T1000 (cell line): ENCODE results near the gene MLLT11.
"Not testable (repeated sequence)": the region's sequence is repeated elsewhere in the genome, so short reads cannot be mapped to it uniquely, and the experiment has no call there.

ENCODE experiments used
- DNase-seq: peaks from one replicate; lab custom pipeline; 2025; ENCODE audit warnings: mixed read lengths; lab: John Stamatoyannopoulos, UW

The MLLT11 gene

DNA sequence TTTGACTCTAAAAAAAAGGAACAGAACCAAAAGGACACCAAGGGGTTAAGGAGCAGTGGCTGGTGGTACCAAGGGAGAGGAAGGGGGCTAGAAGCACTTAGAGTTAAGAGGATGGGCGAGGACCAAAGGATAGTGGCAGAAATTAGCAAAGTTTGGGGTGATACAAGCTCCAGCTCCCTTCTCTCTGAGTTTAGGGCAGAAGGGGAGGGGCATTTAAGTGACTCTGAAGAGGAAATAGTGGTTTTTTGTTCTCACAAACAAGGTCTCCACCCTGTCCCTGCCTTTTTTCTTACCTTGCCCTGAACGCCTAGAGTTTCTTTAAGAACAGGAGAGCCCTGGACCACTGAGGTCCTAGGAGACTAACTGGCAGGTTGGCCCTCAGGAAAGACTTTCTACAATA lies 4.0 kb upstream of the MLLT11 start:
- no peak for DNase-seq

- DNase-seq: no peak
Observed at GRCh38 chr1:151058692-151059091, 1.5 kb upstream of the MLLT11 start.

- DNase-seq: peak; percentile 75
Observed at GRCh38 chr1:151059109-151060006, 839 bp upstream of the MLLT11 start, which contains the start of gene CDC42SE1. TSS of gene CDC42SE1 (minus strand) at chr1:151059622. CDS start at chr1:151055730, 3,892 bp downstream.

DNA sequence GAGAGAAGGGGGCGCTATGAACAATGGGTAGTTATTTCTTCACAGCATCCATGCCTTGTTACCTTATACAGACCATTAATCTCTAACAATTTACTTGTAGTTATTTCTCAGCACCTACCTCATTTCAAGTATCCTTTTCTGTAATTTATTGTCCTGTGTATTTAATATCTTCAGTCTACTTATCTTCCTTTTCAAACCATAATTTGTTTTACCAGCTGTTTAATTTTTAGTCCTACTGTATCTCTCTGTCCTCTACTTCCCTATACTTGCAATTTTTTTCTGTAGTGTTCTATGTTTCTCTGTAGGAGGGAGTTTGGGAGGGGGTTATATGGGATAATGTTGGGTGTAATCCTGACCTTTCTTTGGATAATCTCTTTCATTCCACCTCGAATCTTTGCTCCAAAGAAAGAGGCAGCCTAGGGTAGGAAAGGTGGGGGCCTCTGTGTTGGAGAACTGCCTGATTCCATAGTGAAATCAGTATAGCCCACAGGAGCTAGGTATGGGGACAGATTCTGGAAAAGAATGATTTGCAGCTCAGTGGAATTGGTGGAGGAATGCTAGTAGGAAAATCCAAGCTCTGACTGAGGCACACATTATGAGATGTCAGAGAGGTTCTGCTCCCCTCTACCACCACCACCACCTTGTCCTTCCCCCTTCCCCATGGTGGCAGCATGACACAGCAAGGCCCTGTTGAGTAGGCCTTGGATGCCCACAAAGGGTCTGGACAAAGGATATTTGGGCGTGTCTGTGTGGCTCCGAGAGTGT lies 642 bp downstream of the MLLT11 start:
- DNase-seq: no peak

DNA sequence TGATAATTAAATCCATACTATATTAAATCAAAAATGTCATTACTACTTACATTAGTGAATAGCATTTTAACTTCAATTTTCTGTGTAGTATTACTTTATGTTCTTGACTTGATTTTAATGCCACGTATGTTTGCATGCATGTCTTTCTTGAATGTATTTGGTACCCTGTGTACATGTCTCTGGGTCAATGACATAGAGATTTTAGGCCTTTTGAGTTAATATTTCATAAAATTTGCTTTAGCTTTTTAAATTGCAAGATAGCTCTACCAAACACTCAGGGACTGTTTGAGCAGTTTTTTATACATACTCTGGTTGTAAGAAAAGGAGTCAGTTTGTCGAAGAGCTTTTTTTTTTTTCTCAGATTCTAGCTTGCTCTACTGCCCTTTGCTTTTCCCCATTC lies 1.5 kb downstream of the MLLT11 start:
- DNase-seq: no peak

GRCh38 chr1:151062741-151063371 lies 2.7 kb downstream of the MLLT11 start:
- peak; percentile 20 for DNase-seq

- DNase-seq: no peak
Observed at GRCh38 chr1:151065089-151065645, 5.0 kb downstream of the MLLT11 start.

- DNase-seq: no peak
Observed at GRCh38 chr1:151067185-151067584, 7.0 kb downstream of the MLLT11 start.

GRCh38 chr1:151069103-151069486 lies 8.9 kb downstream of the MLLT11 start:
- DNase-seq: no peak

DNA sequence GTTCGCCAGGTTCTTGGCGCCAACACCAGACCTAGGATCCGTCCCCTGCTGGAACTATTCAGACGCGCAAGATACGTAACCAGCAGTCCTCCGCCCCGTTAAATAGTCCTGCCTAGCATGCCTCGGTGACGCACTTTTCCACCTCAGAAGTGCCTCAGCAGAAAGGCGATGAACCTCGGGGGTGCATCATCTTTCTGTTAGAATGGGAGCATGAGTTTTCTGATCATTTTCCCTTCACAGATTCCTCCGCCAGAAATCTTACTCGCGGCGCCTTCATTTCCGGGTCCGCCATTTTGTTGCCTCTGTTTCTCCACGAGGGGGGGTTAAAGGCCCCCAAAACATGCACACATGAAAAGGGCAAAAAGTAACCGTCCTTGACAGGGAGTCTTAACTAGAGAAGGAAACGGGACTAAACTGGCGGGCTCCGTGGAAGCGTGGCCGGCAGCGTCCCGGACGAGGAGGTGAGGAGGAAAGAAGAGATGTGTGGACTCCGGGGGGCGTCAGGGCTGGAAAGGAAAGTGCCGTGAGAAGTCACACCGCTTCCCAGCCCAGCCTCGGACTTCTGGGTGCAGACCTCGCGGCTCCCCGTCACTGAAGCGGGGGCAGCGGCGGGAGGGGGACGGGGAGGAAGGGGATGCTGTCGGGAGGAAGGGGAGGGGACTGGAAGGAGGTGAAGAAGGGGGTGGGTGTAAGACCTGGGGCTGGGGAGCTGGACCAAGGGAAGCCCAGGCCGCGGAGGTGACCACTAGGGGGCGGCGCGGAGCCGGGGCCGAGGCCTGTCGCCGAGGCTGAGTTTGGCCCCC lies 10.5 kb downstream of the MLLT11 start, which contains the start of gene GABPB2:
GABPB2 (plus strand) TSS at position 288 of the 803 bp plus-strand sequence. CDS start 17,429 bp downstream, outside the sequence.
- peak; percentile 79 for DNase-seq

GRCh38 chr1:151072224-151072623 lies 12.0 kb downstream of the MLLT11 start:
- no peak for DNase-seq

DNA sequence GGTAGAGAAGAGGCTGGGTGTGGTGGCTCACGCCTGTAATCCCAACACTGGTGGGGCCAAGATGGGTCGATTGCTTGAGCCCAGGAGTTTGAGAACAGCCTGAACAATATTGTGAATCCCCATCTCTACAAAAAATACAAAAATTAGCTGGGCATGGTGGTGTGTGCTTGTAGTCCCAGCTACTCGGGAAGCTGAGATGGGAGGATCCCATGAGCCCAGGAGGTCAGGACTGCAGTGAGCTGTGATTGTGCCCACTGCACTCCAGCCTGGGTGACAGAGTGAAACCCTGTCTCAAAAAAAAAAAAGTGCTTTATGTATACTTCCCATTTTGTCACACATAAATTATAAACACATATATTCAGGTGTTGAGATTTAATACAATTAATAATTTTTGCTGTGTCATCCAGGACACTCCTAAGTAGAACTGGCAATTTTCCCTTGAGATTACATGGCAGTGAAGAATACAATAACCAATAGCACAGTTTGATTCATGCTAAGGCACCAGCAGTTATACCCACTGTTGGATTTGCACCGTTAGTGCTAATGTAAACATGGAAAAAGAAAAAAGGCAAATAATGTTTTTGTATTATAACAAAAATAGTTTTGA lies 25.9 kb downstream of the MLLT11 start:
- no peak for DNase-seq

DNA sequence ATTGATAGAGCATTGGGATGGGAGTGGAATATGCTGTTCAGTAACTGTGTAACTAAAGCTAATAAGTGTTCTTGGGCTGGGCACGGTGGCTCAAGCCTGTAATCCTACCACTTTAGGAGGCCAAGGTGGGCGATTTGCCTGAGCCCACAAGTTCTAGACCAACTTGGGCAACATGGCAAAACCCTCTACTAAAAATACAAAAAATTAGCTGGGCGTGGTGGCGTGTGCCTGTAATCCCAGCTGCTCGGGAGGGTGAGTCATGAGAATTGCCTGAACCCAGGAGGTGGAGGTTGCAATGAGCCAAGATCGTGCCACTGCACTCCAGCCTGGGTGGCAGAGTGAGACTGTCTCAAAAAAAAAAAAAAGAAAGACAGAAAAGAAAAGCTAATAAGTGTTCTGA lies 37.2 kb downstream of the MLLT11 start:
- DNase-seq: not testable (repeated sequence)

DNA sequence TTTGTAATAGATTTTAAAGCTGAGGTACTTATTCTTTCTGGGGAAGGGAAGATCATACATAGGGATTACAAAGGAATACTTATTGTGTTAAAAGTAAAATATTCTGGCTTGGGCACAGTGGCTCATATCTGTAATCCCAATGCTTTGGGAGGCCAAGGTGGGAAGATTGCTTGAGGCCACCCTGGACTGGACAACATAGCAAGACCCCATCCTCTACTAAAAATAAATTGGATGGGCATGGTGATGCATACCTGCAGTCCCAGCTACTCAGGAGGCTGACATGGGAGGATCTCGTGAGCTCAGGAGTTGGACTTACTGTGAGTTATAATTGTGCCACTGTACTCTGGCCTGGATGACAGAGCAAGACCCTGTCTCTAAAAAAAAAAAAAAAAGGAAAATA lies 37.9 kb downstream of the MLLT11 start:
- DNase-seq: no peak

GRCh38 chr1:151104630-151105029 lies 44.4 kb downstream of the MLLT11 start:
- no peak for DNase-seq

DNA sequence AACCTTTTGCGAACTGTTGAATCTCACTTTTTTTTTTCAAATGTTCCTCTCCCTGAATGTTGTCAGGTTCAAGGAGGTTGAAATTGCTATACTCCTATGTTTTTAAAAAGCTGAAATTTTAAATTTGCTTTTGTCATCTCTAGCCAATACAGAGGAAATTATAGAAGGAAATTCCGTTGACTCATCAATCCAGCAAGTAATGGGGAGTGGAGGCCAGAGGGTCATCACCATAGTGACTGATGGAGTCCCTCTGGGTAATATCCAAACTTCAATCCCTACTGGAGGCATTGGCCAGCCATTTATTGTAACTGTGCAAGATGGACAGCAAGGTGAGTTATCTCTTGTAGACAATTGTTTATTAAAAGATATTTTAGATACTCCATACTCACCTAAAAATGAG lies 46.7 kb downstream of the MLLT11 start:
- DNase-seq: peak; percentile 6

DNA sequence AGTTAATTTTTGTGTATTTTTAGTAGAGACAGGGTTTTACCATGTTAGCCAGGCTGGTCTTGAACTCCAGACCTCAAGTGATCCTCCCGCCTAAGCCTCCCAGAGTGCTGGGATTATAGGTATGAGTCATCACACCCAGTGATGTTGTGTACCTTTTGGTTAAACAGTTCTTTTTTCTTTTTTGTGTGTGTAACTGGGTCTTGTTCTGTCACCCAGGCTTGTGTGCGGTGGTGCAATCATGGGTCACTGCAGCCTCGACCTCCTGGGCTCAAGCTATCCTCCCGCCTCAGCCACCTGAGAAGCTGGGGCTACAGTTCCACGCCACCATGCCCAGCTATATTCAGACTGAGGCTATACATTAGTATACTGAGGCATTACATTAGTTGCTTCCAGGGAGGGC lies 48.1 kb downstream of the MLLT11 start:
- no peak for DNase-seq

DNA sequence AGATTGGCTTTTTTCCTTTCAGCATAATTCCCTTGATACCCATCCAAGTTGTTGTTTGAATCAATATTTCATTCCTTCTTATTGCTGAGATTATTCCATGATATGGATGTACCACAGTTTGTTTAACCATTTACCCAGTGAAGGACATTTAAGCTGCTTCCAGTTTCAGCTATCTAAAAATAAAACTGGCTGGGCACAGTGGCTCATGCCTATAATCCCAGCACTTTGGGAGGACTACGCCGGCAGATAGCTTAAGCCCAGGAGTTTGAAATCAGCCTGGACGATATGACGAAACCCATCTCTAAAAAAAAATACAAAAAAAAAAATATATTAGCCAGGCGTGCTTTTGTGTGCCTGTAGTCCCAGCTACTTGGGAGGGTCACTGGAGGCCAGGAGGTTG lies 53.7 kb downstream of the MLLT11 start:
- no peak for DNase-seq
